ENCODE results near the gene IP6K3. TPM values are rescaled to one million over a fixed set of nuclear protein-coding genes. Genes with fewer than 3 reads are reported as not detected.

IP6K3 gene
- total RNA-seq, 1 donor from 2014 or later = 2.9 TPM

- no peak overlapping the region for H3K27ac Mint-ChIP-seq
- Histone ChIP-seq H3K27ac (no peak overlapping the region), H3K9ac (no peak overlapping the region), H4K20me1 (ENCODE audit: low read depth) (no peaks in the 10 kb centered on the region), H3K36me3 (no peaks in the 10 kb centered on the region), H3K4me2 (no peak overlapping the region), H3F3A (ENCODE audit: low read depth) (peaks cover 28% of the 10 kb centered on the region), H3K9me3 (ENCODE audit: low read depth) (no peaks in the 10 kb centered on the region), H3K4me3 (no peak overlapping the region), H3K27me3 (no peaks in the 10 kb centered on the region), H2AFZ (replicated peaks) (no peak overlapping the region), H3K4me1 (peaks cover 37% of the 10 kb centered on the region), H3K79me2 (ENCODE audit: low read depth) (no peaks in the 10 kb centered on the region)
- DNase-seq (ENCODE audit: low spot score) = no peak
- H3K9me3 Mint-ChIP-seq = no peaks in the 10 kb centered on the region
- TF ChIP-seq EZH2 (IDR thresholded peaks at IDR 0.05) (no peak), EZH2phosphoT487 (IDR thresholded peaks at IDR 0.05) (no peak)
- TF ChIP-seq, protein P1, sequence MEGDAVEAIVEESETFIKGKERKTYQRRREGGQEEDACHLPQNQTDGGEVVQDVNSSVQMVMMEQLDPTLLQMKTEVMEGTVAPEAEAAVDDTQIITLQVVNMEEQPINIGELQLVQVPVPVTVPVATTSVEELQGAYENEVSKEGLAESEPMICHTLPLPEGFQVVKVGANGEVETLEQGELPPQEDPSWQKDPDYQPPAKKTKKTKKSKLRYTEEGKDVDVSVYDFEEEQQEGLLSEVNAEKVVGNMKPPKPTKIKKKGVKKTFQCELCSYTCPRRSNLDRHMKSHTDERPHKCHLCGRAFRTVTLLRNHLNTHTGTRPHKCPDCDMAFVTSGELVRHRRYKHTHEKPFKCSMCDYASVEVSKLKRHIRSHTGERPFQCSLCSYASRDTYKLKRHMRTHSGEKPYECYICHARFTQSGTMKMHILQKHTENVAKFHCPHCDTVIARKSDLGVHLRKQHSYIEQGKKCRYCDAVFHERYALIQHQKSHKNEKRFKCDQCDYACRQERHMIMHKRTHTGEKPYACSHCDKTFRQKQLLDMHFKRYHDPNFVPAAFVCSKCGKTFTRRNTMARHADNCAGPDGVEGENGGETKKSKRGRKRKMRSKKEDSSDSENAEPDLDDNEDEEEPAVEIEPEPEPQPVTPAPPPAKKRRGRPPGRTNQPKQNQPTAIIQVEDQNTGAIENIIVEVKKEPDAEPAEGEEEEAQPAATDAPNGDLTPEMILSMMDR (IDR thresholded peaks at IDR 0.05) = no peak
- no peaks in the 10 kb centered on the region for H3K36me3 Mint-ChIP-seq
- peaks cover 10% of the 10 kb centered on the region for H3K27me3 Mint-ChIP-seq (ENCODE audit: insufficient read depth, low read depth)
- H3K4me3 Mint-ChIP-seq = no peak overlapping the region
- peaks cover 43% of the 10 kb centered on the region for H3K4me1 Mint-ChIP-seq
These were observed 3.9 kb downstream of the IP6K3 start for GRCh38 chr6:33742837-33743236.

- H3K27me3 Mint-ChIP-seq (ENCODE audit: insufficient read depth, low read depth) = peaks cover 10% of the 10 kb centered on the region
- Histone ChIP-seq H3K4me2 (no peak overlapping the region), H3K27me3 (no peaks in the 10 kb centered on the region), H3K9me3 (ENCODE audit: low read depth) (no peaks in the 10 kb centered on the region), H3K4me1 (peaks cover 30% of the 10 kb centered on the region), H3K27ac (no peak overlapping the region), H3K79me2 (ENCODE audit: low read depth) (no peaks in the 10 kb centered on the region), H3K4me3 (no peak overlapping the region), H3K36me3 (no peaks in the 10 kb centered on the region), H3F3A (ENCODE audit: low read depth) (peaks cover 23% of the 10 kb centered on the region), H2AFZ (replicated peaks) (no peak overlapping the region), H3K9ac (no peak overlapping the region), H4K20me1 (ENCODE audit: low read depth) (no peaks in the 10 kb centered on the region)
- no peak for TF ChIP-seq EZH2 (IDR thresholded peaks at IDR 0.05)
- no peak for TF ChIP-seq EZH2phosphoT487 (IDR thresholded peaks at IDR 0.05)
- TF ChIP-seq, protein P1 (IDR thresholded peaks at IDR 0.05) = no peak
- H3K4me3 Mint-ChIP-seq = no peak overlapping the region
- no peaks in the 10 kb centered on the region for H3K36me3 Mint-ChIP-seq
- peaks cover 36% of the 10 kb centered on the region for H3K4me1 Mint-ChIP-seq
- DNase-seq (ENCODE audit: low spot score) = no peak
- no peaks in the 10 kb centered on the region for H3K9me3 Mint-ChIP-seq
- no peak overlapping the region for H3K27ac Mint-ChIP-seq
These were observed 4.6 kb downstream of the IP6K3 start for GRCh38 chr6:33742092-33742491.

DNA sequence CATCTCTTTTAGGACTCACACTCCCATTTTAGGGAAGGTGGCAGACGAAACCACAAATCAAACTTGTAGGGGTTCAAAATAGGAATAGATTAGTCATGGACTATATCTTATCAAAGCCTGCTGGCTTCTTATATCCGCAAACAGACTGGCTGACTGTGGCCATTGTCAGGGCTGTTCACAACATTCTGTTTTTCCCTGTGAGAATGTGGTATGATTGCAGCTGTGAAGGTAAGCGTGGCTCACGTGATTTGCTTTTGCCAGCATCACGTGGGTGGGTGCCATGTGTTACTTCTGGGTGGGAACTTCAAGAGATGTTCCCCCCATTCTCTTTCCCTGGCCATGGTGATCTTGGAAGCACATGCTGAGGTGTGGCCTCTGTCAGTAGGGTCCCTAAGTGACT lies 5.9 kb downstream of the IP6K3 start:
- Histone ChIP-seq H2AFZ (replicated peaks) (no peak overlapping the region), H4K20me1 (ENCODE audit: low read depth) (no peaks in the 10 kb centered on the region), H3K9ac (no peak overlapping the region), H3K4me3 (no peak overlapping the region), H3K27ac (no peak overlapping the region), H3K9me3 (ENCODE audit: low read depth) (no peaks in the 10 kb centered on the region), H3K79me2 (ENCODE audit: low read depth) (no peaks in the 10 kb centered on the region), H3K4me2 (no peak overlapping the region), H3K27me3 (no peaks in the 10 kb centered on the region), H3F3A (ENCODE audit: low read depth) (peaks cover 12% of the 10 kb centered on the region), H3K36me3 (no peaks in the 10 kb centered on the region), H3K4me1 (peaks cover 17% of the 10 kb centered on the region)
- H3K4me3 Mint-ChIP-seq = no peak overlapping the region
- no peak overlapping the region for H3K27ac Mint-ChIP-seq
- peaks cover 10% of the 10 kb centered on the region for H3K27me3 Mint-ChIP-seq (ENCODE audit: insufficient read depth, low read depth)
- no peaks in the 10 kb centered on the region for H3K9me3 Mint-ChIP-seq
- no peak for TF ChIP-seq EZH2 (IDR thresholded peaks at IDR 0.05)
- no peak for TF ChIP-seq EZH2phosphoT487 (IDR thresholded peaks at IDR 0.05)
- TF ChIP-seq, protein P1 (IDR thresholded peaks at IDR 0.05) = no peak
- peaks cover 23% of the 10 kb centered on the region for H3K4me1 Mint-ChIP-seq
- H3K36me3 Mint-ChIP-seq = no peaks in the 10 kb centered on the region
- DNase-seq (ENCODE audit: low spot score) = no peak

All from neural progenitor cell (in vitro differentiated cells).